Ishikawa (cell line): ENCODE measurements around the gene BOK.

Experiments
- NFIC ChIP-seq: IDR thresholded peaks from 2 replicates; pipeline ENCODE4 v1.6.1; 2012
- REST ChIP-seq: IDR thresholded peaks from 2 replicates; pipeline ENCODE4 v1.6.1; 2012; ENCODE audit warnings: low read depth, mild to moderate bottlenecking

GRCh38 chr2:241534293-241534692 lies 24.3 kb upstream of the BOK start:
- TF ChIP-seq NFIC (no peak), REST (no peak)
